ENCODE measurements around the gene EGFL7. TPM values are rescaled to one million over a fixed set of nuclear protein-coding genes. Genes with fewer than 3 reads are reported as not detected.
A peak's percentile ranks its signal among the peaks of the same experiment; 100 is the strongest.
"Not testable (repeated sequence)": the region's sequence is repeated elsewhere in the genome, so short reads cannot be mapped to it uniquely, and the experiment has no call there.

Gene EGFL7
- total RNA-seq, 2 donors from 2014 or later, result 5.7 TPM; not detected in 1

- no peak overlapping the region for H3K27ac Mint-ChIP-seq
- H3K27me3 Mint-ChIP-seq, result peaks cover 45% of the 10 kb centered on the region
- H3K4me1 Mint-ChIP-seq, result peaks cover 4% of the 10 kb centered on the region
- peaks cover 2% of the 10 kb centered on the region for H3K36me3 Mint-ChIP-seq (ENCODE audit: low read depth)
- no peak for DNase-seq
- no peak overlapping the region for H3K4me3 Mint-ChIP-seq
- H3K9me3 ChIP-seq (ENCODE audit: control insufficient read depth, low read length, poor library complexity, severe bottlenecking), result no peaks in the 10 kb centered on the region
- ATAC-seq, result no peak
These were observed 47.8 kb downstream of the EGFL7 start for GRCh38 chr9:136710543-136710942.

GRCh38 chr9:136711219-136711648 is 48.5 kb downstream of the EGFL7 start:
- ATAC-seq; H3K36me3 Mint-ChIP-seq (ENCODE audit: low read depth); H3K4me1 Mint-ChIP-seq; H3K27ac Mint-ChIP-seq; H3K9me3 ChIP-seq (ENCODE audit: control insufficient read depth, low read length, poor library complexity, severe bottlenecking); DNase-seq: not testable (repeated sequence)
- Mint-ChIP-seq H3K27me3 (peaks cover 44% of the 10 kb centered on the region), H3K4me3 (peak overlapping the region; percentile 83)

- no peaks in the 10 kb centered on the region for H3K9me3 ChIP-seq (ENCODE audit: control insufficient read depth, low read length, poor library complexity, severe bottlenecking)
- ATAC-seq (peak; percentile 50), DNase-seq (no peak)
- H3K4me1 Mint-ChIP-seq, result peaks cover 4% of the 10 kb centered on the region
- peaks cover 44% of the 10 kb centered on the region for H3K27me3 Mint-ChIP-seq
- no peak within 1 kb of the TSS for H3K27ac Mint-ChIP-seq
- H3K4me3 Mint-ChIP-seq, result peak within 1 kb of the TSS; percentile 83
- H3K36me3 Mint-ChIP-seq (ENCODE audit: low read depth), result peaks cover 2% of the 10 kb centered on the region
These were observed 49.3 kb downstream of the EGFL7 start, which contains the start of gene DIPK1B for GRCh38 chr9:136711751-136712689. Gene DIPK1B, plus strand, starts transcription at chr9:136712572. Its CDS starts 94 bp downstream, at chr9:136712666.

GRCh38 chr9:136712690-136713544 is 50.2 kb downstream of the EGFL7 start:
- Mint-ChIP-seq H3K27me3 (peaks cover 44% of the 10 kb centered on the region), H3K4me1 (peaks cover 4% of the 10 kb centered on the region), H3K4me3 (peak overlapping the region; percentile 45), H3K36me3 (ENCODE audit: low read depth) (peaks cover 2% of the 10 kb centered on the region), H3K27ac (no peak overlapping the region)
- DNase-seq (no peak), ATAC-seq (no peak)
- no peaks in the 10 kb centered on the region for H3K9me3 ChIP-seq (ENCODE audit: control insufficient read depth, low read length, poor library complexity, severe bottlenecking)

GRCh38 chr9:136713550-136713949 is 50.8 kb downstream of the EGFL7 start:
- H3K4me3 Mint-ChIP-seq, result peak overlapping the region; percentile 45
- H3K36me3 Mint-ChIP-seq (ENCODE audit: low read depth), result peaks cover 2% of the 10 kb centered on the region
- ATAC-seq (no peak), DNase-seq (no peak)
- H3K27me3 Mint-ChIP-seq, result peaks cover 38% of the 10 kb centered on the region
- peaks cover 4% of the 10 kb centered on the region for H3K4me1 Mint-ChIP-seq
- no peaks in the 10 kb centered on the region for H3K9me3 ChIP-seq (ENCODE audit: control insufficient read depth, low read length, poor library complexity, severe bottlenecking)
- no peak overlapping the region for H3K27ac Mint-ChIP-seq

- H3K4me3 Mint-ChIP-seq, result no peak overlapping the region
- H3K27ac Mint-ChIP-seq, result no peak overlapping the region
These were observed 51.6 kb downstream of the EGFL7 start for GRCh38 chr9:136714096-136714892.

GRCh38 chr9:136714893-136715274 is 52.2 kb downstream of the EGFL7 start:
- no peak for ATAC-seq
- Mint-ChIP-seq H3K36me3 (ENCODE audit: low read depth) (peaks cover 2% of the 10 kb centered on the region), H3K4me1 (peaks cover 4% of the 10 kb centered on the region), H3K27me3 (peaks cover 35% of the 10 kb centered on the region), H3K27ac (no peak overlapping the region), H3K4me3 (no peak overlapping the region)
- H3K9me3 ChIP-seq (ENCODE audit: control insufficient read depth, low read length, poor library complexity, severe bottlenecking), result no peaks in the 10 kb centered on the region
- no peak for DNase-seq

More at GRCh38 chr9:136714096-136714892, 51.6 kb downstream of the EGFL7 start:
- H3K36me3 Mint-ChIP-seq (ENCODE audit: low read depth), result peaks cover 2% of the 10 kb centered on the region
- peaks cover 4% of the 10 kb centered on the region for H3K4me1 Mint-ChIP-seq
- ATAC-seq (no peak), DNase-seq (no peak)
- peaks cover 35% of the 10 kb centered on the region for H3K27me3 Mint-ChIP-seq
- no peaks in the 10 kb centered on the region for H3K9me3 ChIP-seq (ENCODE audit: control insufficient read depth, low read length, poor library complexity, severe bottlenecking)

- H3K27me3 Mint-ChIP-seq, result peaks cover 21% of the 10 kb centered on the region
- DNase-seq, result no peak
- H3K4me3 Mint-ChIP-seq, result no peak overlapping the region
- H3K36me3 Mint-ChIP-seq (ENCODE audit: low read depth), result peaks cover 2% of the 10 kb centered on the region
- no peaks in the 10 kb centered on the region for H3K9me3 ChIP-seq (ENCODE audit: control insufficient read depth, low read length, poor library complexity, severe bottlenecking)
- no peak for ATAC-seq
- peaks cover 3% of the 10 kb centered on the region for H3K4me1 Mint-ChIP-seq
- no peak overlapping the region for H3K27ac Mint-ChIP-seq
These were observed 54.7 kb downstream of the EGFL7 start for GRCh38 chr9:136717399-136717798.

GRCh38 chr9:136718345-136719194 is 55.9 kb downstream of the EGFL7 start:
- no peak overlapping the region for H3K4me3 Mint-ChIP-seq
- no peak for DNase-seq
- H3K36me3 Mint-ChIP-seq (ENCODE audit: low read depth), result no peaks in the 10 kb centered on the region
- no peak for ATAC-seq
- H3K4me1 Mint-ChIP-seq, result peaks cover 3% of the 10 kb centered on the region
- H3K27ac Mint-ChIP-seq, result no peak overlapping the region
- no peaks in the 10 kb centered on the region for H3K9me3 ChIP-seq (ENCODE audit: control insufficient read depth, low read length, poor library complexity, severe bottlenecking)
- peaks cover 16% of the 10 kb centered on the region for H3K27me3 Mint-ChIP-seq

- peaks cover 4% of the 10 kb centered on the region for H3K4me1 Mint-ChIP-seq
- no peaks in the 10 kb centered on the region for H3K9me3 ChIP-seq (ENCODE audit: control insufficient read depth, low read length, poor library complexity, severe bottlenecking)
- H3K27me3 Mint-ChIP-seq, result peaks cover 8% of the 10 kb centered on the region
- H3K4me3 Mint-ChIP-seq, result no peak overlapping the region
- peaks cover under 1% of the 10 kb centered on the region for H3K36me3 Mint-ChIP-seq (ENCODE audit: low read depth)
- ATAC-seq, result peak; percentile 52
- DNase-seq, result no peak
- H3K27ac Mint-ChIP-seq, result no peak overlapping the region
These were observed 56.6 kb downstream of the EGFL7 start for GRCh38 chr9:136719195-136719880.

GRCh38 chr9:136720251-136720897 is 57.7 kb downstream of the EGFL7 start:
- Mint-ChIP-seq H3K27me3 (peaks cover 7% of the 10 kb centered on the region), H3K4me1 (peaks cover 6% of the 10 kb centered on the region), H3K36me3 (ENCODE audit: low read depth) (peaks cover 2% of the 10 kb centered on the region), H3K27ac (no peak overlapping the region), H3K4me3 (no peak overlapping the region)
- ATAC-seq (no peak), DNase-seq (no peak)
- H3K9me3 ChIP-seq (ENCODE audit: control insufficient read depth, low read length, poor library complexity, severe bottlenecking), result no peaks in the 10 kb centered on the region
